SK-N-SH treated with all-trans-retinoic acid at 6 μM for 48 hours (cell line): ENCODE results near the gene UBE4B.

ENCODE experiments used
- ARNTL ChIP-seq: fragments of 450-650 bp; formaldehyde crosslinking; IDR thresholded peaks from 2 replicates; pipeline ENCODE4 v1.5.0; 2020; ENCODE audit warnings: low read depth, mild to moderate bottlenecking, moderate library complexity, borderline replicate concordance
- BACH2 ChIP-seq: fragments of 250-450 bp; sonication (Bioruptor Pico); IDR thresholded peaks from 2 replicates; pipeline ENCODE4 v1.9.0; 2021; ENCODE audit warnings: mild to moderate bottlenecking, borderline replicate concordance
- CREB5 ChIP-seq: fragments of 250-450 bp; sonication (Bioruptor Pico); IDR thresholded peaks from 2 replicates; pipeline ENCODE4 v1.5.1; 2020; ENCODE audit warnings: low read depth, mild to moderate bottlenecking, moderate library complexity
- ESRRG ChIP-seq: fragments of 250-450 bp; sonication (Bioruptor Pico); IDR thresholded peaks from 2 replicates; pipeline ENCODE4 v1.6.1; 2021; ENCODE audit warnings: mild to moderate bottlenecking
- GLIS3 ChIP-seq: fragments of 250-450 bp; sonication (Bioruptor Pico); IDR thresholded peaks from 2 replicates; pipeline ENCODE4 v1.5.0; 2020; ENCODE audit warnings: mild to moderate bottlenecking, moderate library complexity
- OSR1 ChIP-seq: fragments of 250-450 bp; sonication (Bioruptor Pico); IDR thresholded peaks from 2 replicates; pipeline ENCODE4 v1.8.0; 2022; ENCODE audit warnings: moderate library complexity, mild to moderate bottlenecking, inconsistent platforms
- PATZ1 ChIP-seq: fragments of 250-450 bp; sonication (Bioruptor Pico); IDR thresholded peaks from 2 replicates; pipeline ENCODE4 v1.8.0; 2020; ENCODE audit warnings: mild to moderate bottlenecking, moderate library complexity, borderline replicate concordance
- RARB ChIP-seq: fragments of 250-450 bp; sonication (Bioruptor Pico); IDR thresholded peaks from 2 replicates; pipeline ENCODE4 v1.8.0; 2021; ENCODE audit warnings: mild to moderate bottlenecking, moderate library complexity
- TCF4 ChIP-seq: fragments of 250-450 bp; sonication (Bioruptor Pico); IDR thresholded peaks from 2 replicates; pipeline ENCODE4 v1.8.0; 2021; ENCODE audit warnings: mild to moderate bottlenecking, moderate library complexity, borderline replicate concordance
- TOX ChIP-seq: fragments of 250-450 bp; sonication (Bioruptor Pico); IDR thresholded peaks from 2 replicates; pipeline ENCODE4 v1.8.0; 2021; ENCODE audit warnings: mild to moderate bottlenecking, moderate library complexity, borderline replicate concordance
- TSHZ2 ChIP-seq: fragments of 250-450 bp; sonication (Bioruptor Pico); IDR thresholded peaks from 2 replicates; pipeline ENCODE4 v1.5.0; 2020; ENCODE audit warnings: mild to moderate bottlenecking, moderate library complexity
- ZFP3 ChIP-seq: fragments of 250-450 bp; sonication (Bioruptor Pico); IDR thresholded peaks from 2 replicates; pipeline ENCODE4 v1.5.0; 2020; ENCODE audit warnings: mild to moderate bottlenecking, moderate library complexity
- ZNF70 ChIP-seq: fragments of 450-650 bp; formaldehyde crosslinking; IDR thresholded peaks from 2 replicates; pipeline ENCODE4 v1.5.0; 2020; ENCODE audit warnings: mild to moderate bottlenecking, moderate library complexity

- no peak for TF ChIP-seq TOX (CRISPR knock-in tag)
- TF ChIP-seq PATZ1 (CRISPR knock-in tag): no peak
- no peak for TF ChIP-seq RARB (CRISPR knock-in tag)
- TF ChIP-seq ZNF70 (CRISPR knock-in tag): no peak
- no peak for TF ChIP-seq ESRRG (CRISPR knock-in tag)
- TF ChIP-seq ZFP3 (CRISPR knock-in tag): no peak
- TF ChIP-seq ARNTL (CRISPR knock-in tag): no peak
- TF ChIP-seq OSR1 (CRISPR knock-in tag): no peak
- TF ChIP-seq TCF4 (CRISPR knock-in tag): no peak
- no peak for TF ChIP-seq BACH2 (CRISPR knock-in tag)
- no peak for TF ChIP-seq CREB5
- no peak for TF ChIP-seq GLIS3 (CRISPR knock-in tag)
- TF ChIP-seq TSHZ2 (CRISPR knock-in tag): no peak
Observed at GRCh38 chr1:9985001-9985400, 47.8 kb upstream of the UBE4B start.
